ENCODE measurements around the gene KLK1.

DNA sequence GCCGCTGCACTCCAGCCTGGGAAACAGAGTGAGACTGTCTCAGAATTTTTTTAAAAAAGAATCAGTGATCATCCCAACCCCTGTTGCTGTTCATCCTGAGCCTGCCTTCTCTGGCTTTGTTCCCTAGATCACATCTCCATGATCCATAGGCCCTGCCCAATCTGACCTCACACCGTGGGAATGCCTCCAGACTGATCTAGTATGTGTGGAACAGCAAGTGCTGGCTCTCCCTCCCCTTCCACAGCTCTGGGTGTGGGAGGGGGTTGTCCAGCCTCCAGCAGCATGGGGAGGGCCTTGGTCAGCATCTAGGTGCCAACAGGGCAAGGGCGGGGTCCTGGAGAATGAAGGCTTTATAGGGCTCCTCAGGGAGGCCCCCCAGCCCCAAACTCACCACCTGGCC lies 49.5 kb upstream of the KLK1 start, which contains the start of gene KLK2:
- no peak for TF ChIP-seq POLR2AphosphoS5 (IDR thresholded peaks at IDR 0.05; ENCODE audit: low read depth, low read length)
- TF ChIP-seq POLR2A (IDR thresholded peaks at IDR 0.05; ENCODE audit: low read depth, low read length), result no peak
- TF ChIP-seq TAF1 (IDR thresholded peaks at IDR 0.05; ENCODE audit: low read depth, low read length), result no peak
- no peak for TF ChIP-seq POU2F2 (IDR thresholded peaks at IDR 0.05; ENCODE audit: low read depth, low read length)
- TF ChIP-seq SPI1 (IDR thresholded peaks at IDR 0.05; ENCODE audit: low read depth, low read length), result no peak
